ELF-1 (cell line): ENCODE measurements around the gene TNFAIP8L1.
A peak's percentile ranks its signal among the peaks of the same experiment; 100 is the strongest.
"Not testable (repeated sequence)": the region's sequence is repeated elsewhere in the genome, so short reads cannot be mapped to it uniquely, and the experiment has no call there.

Experiments
- DNase-seq: peaks from one replicate; pipeline ENCODE4 v3.0.0-alpha.2; 2016; ENCODE audit warnings: low read depth, low spot score

Gene TNFAIP8L1

GRCh38 chr19:4638828-4639530, at the start of gene TNFAIP8L1:
Gene TNFAIP8L1 (plus strand): TSS chr19:4639516. CDS start chr19:4651870, 12,354 bp downstream.
- DNase-seq: peak; percentile 94

GRCh38 chr19:4589579-4590410, 49.5 kb upstream of the TNFAIP8L1 start:
- DNase-seq: peak; percentile 71

GRCh38 chr19:4590559-4590958, 48.8 kb upstream of the TNFAIP8L1 start:
- DNase-seq: no peak

- no peak for DNase-seq
Observed at GRCh38 chr19:4591320-4591719, 48.0 kb upstream of the TNFAIP8L1 start.

- DNase-seq: no peak
Observed at GRCh38 chr19:4592445-4592844, 46.9 kb upstream of the TNFAIP8L1 start.

GRCh38 chr19:4593409-4593851, 45.9 kb upstream of the TNFAIP8L1 start:
- DNase-seq: no peak

GRCh38 chr19:4594201-4594600, 45.1 kb upstream of the TNFAIP8L1 start:
- no peak for DNase-seq

- DNase-seq: not testable (repeated sequence)
Observed at GRCh38 chr19:4595158-4595557, 44.2 kb upstream of the TNFAIP8L1 start.

GRCh38 chr19:4596033-4596904, 43.0 kb upstream of the TNFAIP8L1 start:
- DNase-seq: no peak

- DNase-seq: no peak
Observed at GRCh38 chr19:4597278-4597974, 41.9 kb upstream of the TNFAIP8L1 start.

- DNase-seq: peak; percentile 52
Observed at GRCh38 chr19:4597975-4598671, 41.2 kb upstream of the TNFAIP8L1 start.

GRCh38 chr19:4598712-4599111, 40.6 kb upstream of the TNFAIP8L1 start:
- no peak for DNase-seq

GRCh38 chr19:4600082-4600481, 39.2 kb upstream of the TNFAIP8L1 start:
- no peak for DNase-seq

- DNase-seq: no peak
Observed at GRCh38 chr19:4600893-4601292, 38.4 kb upstream of the TNFAIP8L1 start.

GRCh38 chr19:4602173-4602788, 37.0 kb upstream of the TNFAIP8L1 start:
- no peak for DNase-seq

GRCh38 chr19:4602915-4603314, 36.4 kb upstream of the TNFAIP8L1 start:
- DNase-seq: no peak

GRCh38 chr19:4604912-4605311, 34.4 kb upstream of the TNFAIP8L1 start:
- DNase-seq: no peak

GRCh38 chr19:4606181-4606580, 33.1 kb upstream of the TNFAIP8L1 start:
- no peak for DNase-seq

GRCh38 chr19:4606921-4607678, 32.2 kb upstream of the TNFAIP8L1 start:
- DNase-seq: peak; percentile 92
